GM19463 (cell line): ENCODE data around the gene GNAS-AS1.

Experiments used
- ATAC-seq: cut with Tn5 transposase; IDR thresholded peaks from one replicate; pipeline ENCODE4 v1.9.1; 2021; ENCODE audit warnings: mild to moderate bottlenecking, moderate library complexity; ENCODE audit not compliant: unreplicated experiment

Gene GNAS-AS1

DNA sequence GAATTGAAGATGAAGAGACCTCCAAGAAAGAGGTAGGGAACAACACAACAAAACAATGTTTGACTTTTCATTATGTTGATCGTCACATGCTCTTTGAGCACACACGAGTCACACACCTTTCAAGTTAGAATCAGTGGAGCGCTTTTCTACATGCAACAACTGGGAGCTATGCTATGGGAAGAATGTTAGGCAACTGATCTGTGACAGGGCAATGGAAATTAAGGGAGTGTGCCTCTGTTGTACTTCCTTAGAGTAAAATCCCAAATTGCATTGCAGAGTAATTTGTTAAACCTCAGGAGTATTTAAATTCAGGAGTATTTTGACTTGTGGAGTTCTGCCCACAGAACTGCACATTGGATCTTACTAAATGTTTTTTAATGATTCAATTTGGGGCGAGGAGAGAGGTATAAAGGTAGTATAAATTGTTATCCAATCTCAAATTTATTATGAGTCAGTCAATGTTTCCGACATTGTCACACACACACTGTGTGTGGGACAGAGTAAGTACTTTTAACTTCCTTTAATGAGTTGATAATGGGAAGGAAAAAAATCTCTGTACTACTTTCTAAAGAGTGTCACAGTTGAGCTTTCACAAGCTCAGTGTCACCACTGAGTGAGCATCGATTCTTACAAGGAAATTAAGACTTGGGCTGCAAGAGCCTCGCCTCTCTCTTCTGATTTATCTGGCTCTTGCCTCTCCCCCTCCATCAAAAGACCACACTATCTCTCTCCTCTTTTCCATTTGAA lies 12.5 kb upstream of the GNAS-AS1 start:
- ATAC-seq = no peak

GRCh38 chr20:58855506-58856389 lies 5.0 kb upstream of the GNAS-AS1 start:
- no peak for ATAC-seq

- no peak for ATAC-seq
These were observed 4.2 kb upstream of the GNAS-AS1 start for GRCh38 chr20:58854638-58855471.

GRCh38 chr20:58853976-58854637 lies 3.4 kb upstream of the GNAS-AS1 start:
- ATAC-seq = no peak

DNA sequence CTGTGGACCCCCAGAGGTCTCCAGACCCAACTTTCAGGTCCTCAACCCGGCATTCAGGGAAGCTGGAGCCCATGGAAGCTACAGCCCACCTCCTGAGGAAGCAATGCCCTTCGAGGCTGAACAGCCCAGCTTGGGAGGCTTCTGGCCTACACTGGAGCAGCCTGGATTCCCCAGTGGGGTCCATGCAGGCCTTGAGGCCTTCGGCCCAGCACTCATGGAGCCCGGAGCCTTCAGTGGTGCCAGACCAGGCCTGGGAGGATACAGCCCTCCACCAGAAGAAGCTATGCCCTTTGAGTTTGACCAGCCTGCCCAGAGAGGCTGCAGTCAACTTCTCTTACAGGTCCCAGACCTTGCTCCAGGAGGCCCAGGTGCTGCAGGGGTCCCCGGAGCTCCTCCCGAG lies 2.8 kb upstream of the GNAS-AS1 start:
- no peak for ATAC-seq

- no peak for ATAC-seq
These were observed 2.0 kb upstream of the GNAS-AS1 start, which contains the start of gene GNAS for GRCh38 chr20:58852543-58853271. TSS of gene GNAS (plus strand) at chr20:58852716.

- no peak for ATAC-seq
These were observed 1.3 kb upstream of the GNAS-AS1 start for GRCh38 chr20:58851969-58852458.

- ATAC-seq = no peak
These were observed 693 bp upstream of the GNAS-AS1 start for GRCh38 chr20:58851221-58851968.

DNA sequence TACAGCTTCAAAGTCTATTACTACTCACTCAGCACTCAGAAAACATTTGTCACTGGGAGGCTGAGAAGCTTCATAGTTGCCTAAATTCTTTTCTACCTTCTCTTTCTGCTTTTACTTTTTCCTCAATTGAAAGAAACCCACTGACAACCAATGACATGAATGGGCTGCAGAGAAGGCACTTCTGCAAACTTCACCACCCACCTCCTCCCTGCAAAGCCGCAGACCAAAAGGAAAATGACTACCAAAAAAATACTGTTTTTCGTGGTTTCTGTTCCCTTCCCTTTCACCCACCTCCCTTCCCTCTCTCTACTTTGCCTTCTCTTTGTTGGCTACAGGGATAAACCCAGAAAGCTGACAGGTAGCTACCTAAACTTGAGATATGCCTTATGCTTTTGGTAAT lies 3.2 kb downstream of the GNAS-AS1 start:
- no peak for ATAC-seq

DNA sequence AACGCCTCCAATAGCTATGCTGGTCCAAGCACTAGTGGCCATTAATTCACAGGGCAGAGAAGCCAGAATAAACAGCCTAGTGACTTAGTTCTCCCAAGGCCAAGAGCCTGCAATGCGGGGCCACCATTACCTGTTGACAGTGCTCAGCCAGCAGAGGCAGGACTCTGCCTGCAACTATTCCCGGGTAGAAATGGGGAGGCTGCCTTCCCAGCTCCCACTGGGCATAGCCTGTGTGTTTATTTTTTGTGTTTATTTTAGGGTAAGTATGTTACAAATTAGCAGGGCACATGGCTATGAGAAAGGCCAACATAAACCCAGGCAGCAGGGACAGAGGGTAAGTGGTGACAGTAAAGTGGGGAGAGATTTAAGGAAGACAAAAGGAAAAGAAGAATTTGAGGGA lies 5.0 kb downstream of the GNAS-AS1 start:
- no peak for ATAC-seq

GRCh38 chr20:58843128-58843556 lies 7.6 kb downstream of the GNAS-AS1 start:
- ATAC-seq = no peak

DNA sequence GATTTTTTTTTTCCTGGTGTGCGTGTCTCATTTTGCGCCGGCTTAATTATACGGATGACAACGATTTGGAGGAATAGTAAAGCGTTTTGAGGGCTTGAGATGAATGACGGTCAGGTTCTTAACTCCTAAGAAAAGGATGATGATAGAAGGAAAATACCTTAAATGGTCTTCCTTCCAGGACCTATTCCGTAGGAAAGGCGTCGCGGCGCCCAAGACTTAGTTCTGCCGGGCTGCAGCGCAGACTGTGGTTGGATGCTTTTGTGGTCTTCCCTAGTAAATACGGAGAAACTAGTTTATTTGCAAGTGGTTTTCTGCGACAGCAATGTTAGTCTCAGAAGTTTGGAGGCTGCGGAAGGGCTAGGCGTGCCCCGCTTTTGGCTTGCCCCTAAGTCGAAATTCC lies 8.4 kb downstream of the GNAS-AS1 start:
- ATAC-seq = no peak

DNA sequence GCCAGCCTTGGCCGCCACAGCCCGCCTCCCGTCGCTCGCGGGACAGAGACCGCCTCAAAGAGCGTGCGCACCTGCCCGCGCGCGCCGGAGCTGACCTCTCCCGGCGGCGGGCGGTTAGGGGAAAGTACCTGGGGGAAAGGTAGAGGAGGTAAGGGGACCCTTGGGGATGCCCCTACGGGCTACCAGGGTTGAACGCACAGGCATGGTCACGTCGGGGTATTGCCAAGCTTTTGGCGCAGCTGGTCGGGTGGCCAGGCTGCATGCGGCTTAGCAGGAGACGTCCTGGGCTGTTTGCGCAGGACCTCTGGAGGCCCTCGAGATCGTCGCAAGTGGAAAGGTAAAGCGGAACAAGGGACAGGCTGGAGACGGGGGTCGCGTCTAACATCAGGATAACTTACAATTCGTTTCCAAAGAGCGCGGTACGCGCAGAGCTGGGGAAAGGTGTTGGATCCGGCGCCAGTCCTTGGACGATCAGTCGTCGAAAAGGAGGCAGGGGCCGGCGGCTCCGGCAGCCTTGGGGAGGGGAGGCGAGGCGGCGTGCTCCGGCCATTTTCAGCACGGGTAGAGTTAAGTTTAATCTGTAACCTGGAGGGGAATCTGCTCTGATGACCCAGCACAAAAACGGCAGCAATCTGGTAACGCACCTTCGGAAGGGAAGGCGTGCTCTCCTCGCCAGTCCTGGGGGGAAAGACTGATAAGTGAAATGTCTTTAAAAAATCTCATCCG lies 9.0 kb downstream of the GNAS-AS1 start:
- no peak for ATAC-seq

GRCh38 chr20:58840816-58841538 lies 9.7 kb downstream of the GNAS-AS1 start:
- no peak for ATAC-seq

GRCh38 chr20:58839991-58840747 lies 10.5 kb downstream of the GNAS-AS1 start:
- no peak for ATAC-seq

DNA sequence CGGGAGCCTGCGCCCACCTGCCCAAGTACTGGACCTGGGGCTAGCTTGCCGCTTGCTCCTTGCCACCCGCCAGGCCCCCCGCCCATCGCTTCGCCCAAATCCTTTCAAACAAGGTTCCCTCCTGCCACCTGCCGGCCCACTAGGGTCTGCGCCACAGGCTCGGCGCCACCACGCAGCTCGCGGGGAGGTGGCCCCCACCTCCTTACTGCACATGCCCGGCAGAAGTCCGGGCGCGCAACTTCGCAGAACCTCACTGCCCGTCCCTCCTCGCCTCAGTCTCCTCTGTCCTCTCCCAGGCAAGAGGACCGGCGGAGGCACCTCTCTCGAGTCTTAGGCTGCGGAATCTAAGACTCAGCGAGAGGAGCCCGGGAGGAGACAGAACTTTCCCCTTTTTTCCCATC lies 11.2 kb downstream of the GNAS-AS1 start:
- ATAC-seq = no peak

DNA sequence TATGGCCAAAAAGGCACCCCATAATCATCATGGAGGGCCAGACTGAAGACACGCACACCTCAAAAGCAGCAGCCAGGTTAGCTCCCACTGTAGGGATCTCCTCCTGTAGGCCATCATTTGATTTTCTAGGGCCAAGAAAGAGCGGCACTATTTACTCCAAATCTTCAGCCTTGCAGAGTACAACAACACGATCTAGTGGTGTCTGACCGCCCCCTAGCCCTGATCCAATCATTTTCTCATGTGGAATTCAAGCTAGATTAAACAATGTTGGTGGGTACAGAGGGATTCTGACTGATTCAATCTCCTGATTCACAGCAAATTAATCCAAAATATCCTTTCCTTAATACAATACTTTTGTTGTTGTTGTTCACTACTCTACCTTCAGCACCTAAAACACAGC lies 12.5 kb downstream of the GNAS-AS1 start:
- ATAC-seq = no peak
